ENCODE measurements around the gene MRPL43.

GRCh38 chr10:100963826-100964225 is 23.5 kb downstream of the MRPL43 start:
- no peak for TF ChIP-seq CTCF (conservative IDR thresholded peaks at IDR 0.05; ENCODE audit: low read length)
- no peak for TF ChIP-seq EZH2phosphoT487 (IDR thresholded peaks at IDR 0.05; ENCODE audit: borderline replicate concordance, low read depth, low read length)

Measured in OCI-LY7 (cell line).